ENCODE data around the gene CCT2.

- no peak for TF ChIP-seq EZH2phosphoT487 (IDR thresholded peaks at IDR 0.05; ENCODE audit: borderline replicate concordance)
- TF ChIP-seq CTCF (conservative IDR thresholded peaks at IDR 0.05; ENCODE audit: low read length): no peak
Observed at GRCh38 chr12:69613351-69613750, 28.1 kb downstream of the CCT2 start.
